ENCODE results near the gene PRAMEF14.
"Not testable (repeated sequence)": the region's sequence is repeated elsewhere in the genome, so short reads cannot be mapped to it uniquely, and the experiment has no call there.

GRCh38 chr1:13356774-13357173 is 9.8 kb upstream of the PRAMEF14 start:
- TF ChIP-seq CTCF (IDR thresholded peaks at IDR 0.05), result peak in 5 of 6 experiments; percentile 25 to 63 (median 59)
- TF ChIP-seq POLR2A (IDR thresholded peaks at IDR 0.05), result not testable (repeated sequence)

All from thyroid gland (tissue), 4 donors.